CD4-positive, alpha-beta T cell (primary cell): ENCODE data around the gene IER2. TPM values are rescaled to one million over a fixed set of nuclear protein-coding genes. Genes with fewer than 3 reads are reported as not detected.

Source experiments
- ATAC-seq: fragments of 200-7000 bp; cut with Tn5 transposase; one replicate; pipeline ENCODE4 v1.10.0; 2022; ENCODE audit warnings: mild to moderate bottlenecking; ENCODE audit not compliant: poor library complexity
- CTCF ChIA-PET: fragments of 350-600 bp; sonication (Branson Sonifier 250); formaldehyde crosslinking; loops from one replicate; lab custom pipeline; 2021; ENCODE audit warnings: antibody characterized with exemption, inconsistent platforms; lab: Charles Lee
- POLR2A ChIA-PET: fragments of 350-600 bp; sonication (Branson Sonifier 250); formaldehyde crosslinking; loops from one replicate; lab custom pipeline; 2021; ENCODE audit warnings: antibody characterized with exemption, inconsistent platforms; lab: Charles Lee
- DNase-seq, 14 experiments: peaks; one replicate each; pipeline ENCODE4 v3.0.0-alpha.2; 2013 to 2020; ENCODE audit warnings: mixed read lengths in 2 of 14
- H3K27ac ChIP-seq, 2 donors: one replicate each; pipeline versions ENCODE4 v1.5.1 to v1.7.0; 2013; ENCODE audit warnings: low read length in 2 of 2, low read depth in 1 of 2, mild to moderate bottlenecking in 1 of 2
- H3K27me3 ChIP-seq, 2 experiments: 1 replicate in 1 of 2; 2 replicates in 1 of 2; pipeline versions ENCODE4 v1.6.1 to v1.7.0; 2013; ENCODE audit warnings: low read length in 2 of 2, control low read depth in 1 of 2, mild to moderate bottlenecking in 1 of 2, moderate library complexity in 1 of 2; ENCODE audit not compliant: insufficient read depth in 2 of 2, control insufficient read depth in 1 of 2
- H3K36me3 ChIP-seq: one replicate; pipeline ENCODE4 v1.6.1; 2013; ENCODE audit warnings: low read length, control low read depth; ENCODE audit not compliant: insufficient read depth
- H3K4me1 ChIP-seq: one replicate; pipeline ENCODE4 v1.6.1; 2013; ENCODE audit warnings: low read length, control low read depth; ENCODE audit not compliant: insufficient read depth
- H3K4me3 ChIP-seq: one replicate; pipeline ENCODE4 v1.5.1; 2013; ENCODE audit warnings: mild to moderate bottlenecking, low read length, moderate library complexity
- H3K9me3 ChIP-seq, 2 experiments: 1 replicate in 1 of 2; 2 replicates in 1 of 2; pipeline versions ENCODE4 v1.6.1 to v1.7.0; 2013; ENCODE audit warnings: low read length in 2 of 2, mild to moderate bottlenecking in 2 of 2, control low read depth in 1 of 2, moderate library complexity in 1 of 2; ENCODE audit not compliant: control insufficient read depth in 1 of 2, insufficient read depth in 1 of 2
- H3K27ac Mint-ChIP-seq: one replicate; pipeline ENCODE4 v1.8.0; 2020; ENCODE audit warnings: mixed read lengths
- H3K27me3 Mint-ChIP-seq: one replicate; pipeline ENCODE4 v1.8.0; 2021; ENCODE audit warnings: mixed read lengths
- H3K36me3 Mint-ChIP-seq: one replicate; pipeline ENCODE4 v1.8.0; 2021; ENCODE audit warnings: low read depth, mixed read lengths
- H3K4me1 Mint-ChIP-seq: one replicate; pipeline ENCODE4 v1.8.0; 2021; ENCODE audit warnings: low read depth, mixed read lengths
- H3K4me3 Mint-ChIP-seq: one replicate; pipeline ENCODE4 v1.8.0; 2020; ENCODE audit warnings: mild to moderate bottlenecking, mixed read lengths
- H3K9me3 Mint-ChIP-seq: one replicate; pipeline ENCODE4 v1.8.0; 2020; ENCODE audit warnings: mixed read lengths
- CTCF ChIP-seq: fragments of 200-600 bp; IDR thresholded peaks from one replicate; pipeline ENCODE4 v1.8.0; 2022; ENCODE audit warnings: antibody characterized with exemption, mild to moderate bottlenecking
- intact Hi-C, 2 experiments: fragments of 100-400 bp; cut with DNase I in 1 of 2; cut with micrococcal nuclease in 1 of 2; formaldehyde crosslinking; loops; one replicate each; pipeline versions ENCODE4 v1.15.1 to v1.9.0; 2023 to 2025; cut with DNase I, micrococcal nuclease
- total RNA-seq, 174 experiments: library from RNA in 2 of 174; stranded (reverse) in 2 of 174; gene quantifications; one replicate each; pipeline ENCODE4 v1.2.3 and lab custom pipeline; 2021 to 2026

The IER2 gene
- total RNA-seq, 2 experiments from 2014 or later: 254 to 255 TPM

DNA sequence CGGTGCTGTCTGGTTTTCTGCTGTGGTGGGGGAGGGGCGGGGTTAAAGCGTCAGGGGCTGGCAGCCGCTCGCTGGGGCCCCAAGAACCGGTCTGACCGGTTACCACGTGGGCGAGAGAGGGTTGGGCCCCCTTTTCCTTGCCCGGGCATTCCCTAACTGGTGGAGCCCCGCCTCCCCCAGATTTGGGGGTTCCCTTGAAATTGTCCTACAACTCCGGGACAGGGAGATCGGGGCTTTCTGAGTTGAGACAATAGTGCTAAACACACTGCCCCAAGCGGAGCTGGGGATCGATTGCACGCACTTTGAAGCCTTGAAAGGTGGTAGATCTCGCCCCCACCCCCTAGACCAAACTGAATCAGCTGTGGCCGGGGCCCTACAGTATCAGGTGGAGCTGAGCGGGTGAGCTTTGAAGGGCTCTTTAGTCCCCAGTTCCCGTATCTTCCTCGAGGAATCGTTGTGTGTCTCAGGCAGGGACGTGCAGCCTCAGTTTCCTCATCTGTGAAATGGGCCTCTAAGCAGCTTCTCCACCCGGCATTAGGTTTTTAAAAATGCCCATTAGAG, 4.8 kb downstream of the IER2 start:
- H3K36me3 Mint-ChIP-seq: peaks cover 60% of the 10 kb centered on the region
- Histone ChIP-seq H3K4me1 (peaks cover 57% of the 10 kb centered on the region), H3K27ac (peak overlapping the region; percentile 96 to 97), H3K27me3 (no peaks in the 10 kb centered on the region), H3K4me3 (peak overlapping the region; percentile 83), H3K36me3 (peaks cover 11% of the 10 kb centered on the region), H3K9me3 (no peaks in the 10 kb centered on the region)
- H3K4me3 Mint-ChIP-seq: peak overlapping the region; percentile 99
- H3K27ac Mint-ChIP-seq: peak overlapping the region; percentile 98
- peak; percentile 21 for ATAC-seq
- POLR2A ChIA-PET: interaction anchor here (0.8 to 6.8 kb wide), 21 partner anchors 11 to 682 kb away, joined by 3 to 487 read pairs (median 5); partner anchors contain the start of genes GCDH, JUNB and NACC1
- peak; percentile 31 for TF ChIP-seq CTCF
- no peaks in the 10 kb centered on the region for H3K9me3 Mint-ChIP-seq
- CTCF ChIA-PET: interaction anchor here (0.7 to 2.0 kb wide), 10 partner anchors 9 to 107 kb away, joined by 3 to 27 read pairs (median 4); partner anchors contain the start of gene NACC1
- DNase-seq: peak; percentile 53 to 92 (median 70)
- H3K27me3 Mint-ChIP-seq: peaks cover 8% of the 10 kb centered on the region
- intact Hi-C loops: loop anchor here (2.0 to 10.0 kb wide), 6 partner anchors 18 to 690 kb away; no protein-coding TSS in a partner anchor
- peaks cover 49% of the 10 kb centered on the region for H3K4me1 Mint-ChIP-seq

DNA sequence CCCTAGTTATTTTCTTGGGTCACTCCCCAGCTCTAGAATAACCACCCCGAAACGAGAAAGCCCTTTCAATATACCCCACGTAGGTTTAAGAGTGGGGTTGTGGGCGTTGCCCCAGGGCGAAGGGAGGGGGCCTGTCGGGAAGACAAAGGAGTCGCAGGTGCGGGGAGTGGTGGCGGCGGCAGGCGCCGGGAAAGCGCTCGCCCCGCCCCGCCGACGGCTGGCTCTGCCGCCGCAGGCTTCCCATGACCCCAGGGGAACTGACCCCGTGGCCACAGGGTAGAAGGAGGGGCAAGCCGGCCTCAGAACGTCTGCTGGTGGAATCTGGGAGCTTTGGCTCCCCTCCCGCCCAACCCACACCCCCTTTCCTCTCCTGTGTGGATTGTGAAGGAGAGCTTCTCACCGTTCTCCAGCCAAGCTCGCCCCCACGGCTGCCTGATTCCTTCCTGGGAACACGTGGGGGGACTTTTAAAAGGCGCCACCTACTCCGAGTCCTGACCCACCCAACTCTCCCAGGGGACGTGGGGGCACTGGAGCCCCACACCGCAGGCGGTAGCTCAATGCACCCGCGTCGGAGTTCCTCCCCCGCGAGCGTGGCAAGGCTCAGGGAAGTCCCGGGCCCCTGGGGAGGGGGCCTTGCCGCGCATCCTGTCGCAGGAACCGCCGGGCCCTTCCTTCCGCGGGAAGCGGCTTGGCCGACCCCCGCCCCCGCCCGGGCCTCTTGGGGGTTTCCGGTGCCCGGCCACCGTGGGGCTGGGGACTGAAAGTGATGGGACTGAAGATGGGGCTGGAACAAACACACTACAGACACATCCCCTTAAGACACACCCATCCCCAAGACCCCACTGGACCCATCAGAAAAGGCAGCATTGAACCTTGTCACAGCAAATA, 5.5 kb downstream of the IER2 start:
- peak overlapping the region; percentile 83 for H3K4me3 ChIP-seq
- H3K4me1 Mint-ChIP-seq: peaks cover 46% of the 10 kb centered on the region
- no peaks in the 10 kb centered on the region for H3K9me3 ChIP-seq
- peak overlapping the region; percentile 96 to 97 for H3K27ac ChIP-seq
- H3K36me3 ChIP-seq: peaks cover 11% of the 10 kb centered on the region
- peaks cover 8% of the 10 kb centered on the region for H3K27me3 Mint-ChIP-seq
- ChIA-PET CTCF (interaction anchor here (0.7 to 2.0 kb wide), 11 partner anchors 9 to 107 kb away, joined by 3 to 27 read pairs (median 4); partner anchors contain the start of gene NACC1), POLR2A (interaction anchor here (0.8 to 6.8 kb wide), 21 partner anchors 10 to 681 kb away, joined by 3 to 487 read pairs (median 5); partner anchors contain the start of genes GCDH, JUNB and NACC1)
- ATAC-seq (peak; percentile 18), DNase-seq (peak; percentile 43 to 93 (median 72))
- peak overlapping the region; percentile 98 for H3K27ac Mint-ChIP-seq
- H3K4me1 ChIP-seq: peaks cover 59% of the 10 kb centered on the region
- no peaks in the 10 kb centered on the region for H3K9me3 Mint-ChIP-seq
- intact Hi-C loops: loop anchor here in 1 of 2 experiments (2.0 to 10.0 kb wide), 3 partner anchors 17 to 689 kb away; no protein-coding TSS in a partner anchor
- H3K4me3 Mint-ChIP-seq: peak overlapping the region; percentile 99
- TF ChIP-seq CTCF: no peak
- peaks cover 53% of the 10 kb centered on the region for H3K36me3 Mint-ChIP-seq
- H3K27me3 ChIP-seq: no peaks in the 10 kb centered on the region

GRCh38 chr19:13159713-13160112, 9.5 kb downstream of the IER2 start:
- H3K36me3 ChIP-seq: peaks cover 4% of the 10 kb centered on the region
- ATAC-seq (no peak), DNase-seq (no peak)
- peak overlapping the region; percentile 64 for H3K4me3 Mint-ChIP-seq
- H3K4me1 Mint-ChIP-seq: peaks cover 69% of the 10 kb centered on the region
- POLR2A ChIA-PET: no interaction called here
- H3K27me3 ChIP-seq: no peaks in the 10 kb centered on the region
- peak overlapping the region; percentile 99 for H3K27ac Mint-ChIP-seq
- no peak overlapping the region for H3K27ac ChIP-seq
- peaks cover 95% of the 10 kb centered on the region for H3K4me1 ChIP-seq
- no peaks in the 10 kb centered on the region for H3K9me3 ChIP-seq
- H3K9me3 Mint-ChIP-seq: no peaks in the 10 kb centered on the region
- TF ChIP-seq CTCF: no peak
- peaks cover 17% of the 10 kb centered on the region for H3K36me3 Mint-ChIP-seq
- CTCF ChIA-PET: interaction anchor here (0.6 to 1.3 kb wide), 2 partner anchors 11 to 35 kb away, joined by 3 read pairs; no protein-coding TSS in a partner anchor
- no peak overlapping the region for H3K4me3 ChIP-seq
- intact Hi-C loops: loop anchor here in 1 of 2 experiments (10.0 kb wide), 1 partner anchor 685 kb away; no protein-coding TSS in a partner anchor
- no peaks in the 10 kb centered on the region for H3K27me3 Mint-ChIP-seq
